HG03060 (cell line): ENCODE measurements around the gene MSH3.
"Not testable (repeated sequence)": the region's sequence is repeated elsewhere in the genome, so short reads cannot be mapped to it uniquely, and the experiment has no call there.

Experiments used
- ATAC-seq: cut with Tn5 transposase; IDR thresholded peaks from one replicate; pipeline ENCODE4 v1.9.1; 2021; ENCODE audit warnings: low read depth, moderate number of reproducible peaks; ENCODE audit not compliant: unreplicated experiment

Gene MSH3

DNA sequence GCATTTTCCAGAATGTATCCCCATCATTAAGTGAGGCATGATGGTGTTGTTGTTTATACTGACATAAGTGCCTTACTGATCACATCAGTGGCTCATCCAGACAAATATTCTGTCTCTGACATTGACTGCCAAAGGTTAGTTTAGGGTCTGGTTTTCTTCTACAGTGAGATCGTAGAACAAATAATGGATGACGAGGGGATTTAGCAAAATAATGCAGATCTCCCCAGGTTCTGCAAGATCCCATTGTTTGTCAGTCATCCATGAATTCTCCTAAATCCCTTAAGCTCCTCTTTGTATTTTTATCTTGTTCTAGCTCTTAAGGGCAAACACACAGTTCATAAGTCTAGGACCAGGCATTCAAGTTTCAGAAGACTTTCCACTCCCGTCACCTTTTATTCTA, 93.5 kb downstream of the MSH3 start:
- no peak for ATAC-seq

DNA sequence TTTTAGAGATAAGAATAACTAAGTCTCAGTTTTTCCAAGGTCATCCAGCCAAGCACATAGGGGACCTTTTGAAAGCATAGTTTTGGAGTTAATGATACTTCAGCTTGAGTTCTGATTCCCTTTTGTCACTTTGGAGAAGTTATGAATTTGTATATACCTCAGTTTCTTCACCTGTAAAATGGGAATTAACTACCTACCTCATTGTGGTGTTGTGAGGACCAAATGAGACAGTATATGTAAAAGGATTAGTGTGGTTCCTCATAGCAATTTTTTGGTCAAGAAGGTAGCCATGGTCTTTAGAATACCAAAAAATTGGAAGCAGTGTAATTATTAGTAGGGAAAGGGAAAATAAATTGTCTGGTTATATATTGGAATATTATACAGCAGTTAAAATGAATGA, 98.0 kb downstream of the MSH3 start:
- ATAC-seq: no peak

DNA sequence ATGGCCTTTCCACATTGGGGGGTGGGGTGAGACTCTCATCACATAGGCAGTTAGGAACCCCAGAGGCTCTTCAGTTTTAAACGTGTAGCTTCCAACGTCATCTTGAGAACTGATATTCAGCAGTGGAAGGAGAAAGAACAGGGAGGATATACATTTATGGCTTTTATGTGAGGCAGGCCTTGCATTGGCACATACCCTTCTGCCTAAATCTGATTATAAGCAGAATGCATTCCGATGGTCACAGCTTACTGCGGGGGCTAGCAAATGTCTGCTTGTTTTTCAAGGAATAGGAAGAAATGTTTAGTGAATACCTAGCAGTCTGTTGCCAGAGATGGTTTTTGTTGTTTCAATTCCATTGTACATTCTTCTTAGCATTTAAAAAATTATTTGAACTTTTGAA, 99.3 kb downstream of the MSH3 start:
- no peak for ATAC-seq

DNA sequence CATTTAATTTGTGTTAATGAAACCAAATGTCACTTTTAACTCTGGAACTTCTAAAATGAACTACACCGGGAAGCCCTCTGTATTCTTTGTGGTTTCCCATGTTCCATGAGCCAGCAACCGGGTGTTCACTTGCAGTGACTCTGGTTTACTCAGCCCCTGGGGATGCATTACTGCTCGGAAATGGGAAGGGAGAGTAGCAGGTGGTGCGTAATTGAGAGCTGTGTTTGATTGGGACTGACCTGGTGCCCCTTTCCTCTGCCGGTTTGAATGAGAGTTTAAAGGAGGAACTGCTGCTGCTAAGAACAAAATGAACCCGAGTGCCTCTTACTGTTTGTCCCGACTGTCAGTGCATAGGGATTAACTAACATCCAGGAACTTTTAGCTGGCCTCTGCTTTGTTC, 100.4 kb downstream of the MSH3 start:
- ATAC-seq: no peak

DNA sequence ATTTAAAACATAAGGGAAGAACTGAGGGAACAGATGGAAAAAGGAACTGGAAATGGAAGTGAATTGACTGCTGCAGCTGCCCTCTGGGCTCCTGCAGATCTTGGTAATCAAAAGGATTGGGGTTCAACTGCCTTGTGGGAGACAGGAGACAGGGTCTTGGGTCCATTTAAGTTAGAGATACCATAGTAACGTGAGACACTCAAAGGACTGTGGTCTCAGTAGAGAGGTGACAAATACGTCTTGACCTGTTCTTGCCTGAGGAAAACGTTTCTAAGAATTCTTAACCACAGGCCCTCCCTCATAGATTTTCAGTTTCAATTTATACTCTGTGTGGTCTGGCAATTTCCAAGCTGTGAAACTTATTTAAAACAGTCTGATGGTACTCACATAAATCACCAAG, 101.2 kb downstream of the MSH3 start:
- peak; percentile 92 for ATAC-seq

DNA sequence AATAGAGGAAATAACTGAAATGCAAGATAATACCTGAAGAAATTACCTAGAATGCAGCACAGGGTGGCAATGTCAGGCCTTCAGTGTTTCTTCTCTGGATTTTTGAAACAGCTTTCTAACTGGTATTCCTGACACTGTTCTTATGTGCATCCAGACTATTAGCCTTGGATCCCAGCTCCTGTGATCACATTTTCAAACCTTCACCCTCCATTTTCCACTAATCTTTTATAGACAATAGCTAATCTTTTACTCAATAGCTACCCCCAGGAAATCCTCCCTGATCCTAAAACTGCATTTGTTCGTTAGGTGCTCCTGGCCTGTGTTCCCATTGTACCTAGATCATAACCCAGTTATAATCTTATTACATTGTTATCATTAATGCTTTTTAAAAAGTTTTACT, 101.8 kb downstream of the MSH3 start:
- no peak for ATAC-seq

DNA sequence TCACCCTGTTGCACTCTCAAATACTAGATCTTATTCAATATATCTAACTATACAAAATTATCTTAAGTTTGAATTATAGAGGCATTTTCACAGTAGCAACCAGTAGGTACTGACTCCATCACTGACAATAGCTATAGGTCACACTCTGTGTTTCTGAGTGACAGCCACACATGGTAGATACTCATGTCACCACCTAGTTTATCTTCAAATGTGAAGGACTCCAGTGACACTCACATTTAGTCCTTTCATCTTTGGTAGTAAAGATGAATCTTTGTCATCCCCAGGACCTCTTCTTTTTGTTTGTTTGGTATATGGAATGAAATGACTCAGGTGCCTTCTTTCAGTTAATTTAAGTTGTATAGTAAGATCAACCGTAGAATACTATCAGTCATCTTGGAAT, 102.8 kb downstream of the MSH3 start:
- no peak for ATAC-seq

DNA sequence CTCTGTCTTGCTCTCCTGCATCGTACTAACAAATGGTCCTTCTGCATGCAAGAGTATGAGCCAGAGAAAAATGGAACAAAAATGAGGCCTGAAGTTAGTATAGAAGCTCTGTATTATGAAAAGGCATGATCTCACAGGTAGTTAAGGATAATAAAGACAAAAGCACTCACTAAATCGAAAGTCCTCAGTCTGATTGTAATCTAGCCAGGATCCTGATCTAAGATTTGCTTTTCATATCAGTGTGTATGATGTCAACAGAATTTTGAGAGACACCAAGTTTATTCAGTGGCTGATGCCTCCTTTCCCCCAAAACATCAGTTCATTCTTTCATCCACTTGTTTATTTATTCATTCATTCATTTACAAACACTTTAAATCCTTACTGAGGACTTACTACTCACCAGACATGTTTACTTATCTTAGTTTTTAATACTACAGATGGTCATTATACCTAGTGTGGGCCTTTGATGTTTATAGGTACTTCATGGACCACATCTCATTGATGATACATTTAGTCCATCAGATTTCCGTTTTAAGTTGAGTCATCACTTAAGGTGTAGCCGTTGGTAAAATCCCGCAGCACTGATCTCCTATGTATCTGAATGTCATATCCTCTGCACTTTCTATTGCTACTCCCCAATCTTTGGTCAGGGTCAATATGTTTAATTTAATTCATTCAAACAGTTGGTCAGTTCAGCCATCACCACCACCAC, 105.6 kb downstream of the MSH3 start:
- ATAC-seq: no peak

DNA sequence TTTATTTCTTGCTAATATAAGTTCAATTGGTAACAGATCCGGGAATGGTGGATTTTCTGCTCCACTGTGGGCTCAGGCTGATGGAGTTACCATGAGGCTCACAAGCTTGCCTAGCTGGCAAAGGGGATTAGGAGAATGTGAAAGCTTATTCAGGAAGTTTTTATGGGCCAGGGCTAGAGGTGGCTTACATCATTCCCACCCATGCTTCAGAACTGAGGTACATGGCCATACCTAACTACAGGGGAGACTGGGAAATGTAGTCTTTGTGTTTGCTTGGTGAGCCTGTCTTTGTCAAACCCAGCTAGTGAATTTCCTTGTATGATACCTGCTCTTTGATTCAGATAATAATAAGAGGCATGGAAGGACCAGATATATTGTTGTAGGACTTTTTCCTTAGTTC, 106.2 kb downstream of the MSH3 start:
- no peak for ATAC-seq

DNA sequence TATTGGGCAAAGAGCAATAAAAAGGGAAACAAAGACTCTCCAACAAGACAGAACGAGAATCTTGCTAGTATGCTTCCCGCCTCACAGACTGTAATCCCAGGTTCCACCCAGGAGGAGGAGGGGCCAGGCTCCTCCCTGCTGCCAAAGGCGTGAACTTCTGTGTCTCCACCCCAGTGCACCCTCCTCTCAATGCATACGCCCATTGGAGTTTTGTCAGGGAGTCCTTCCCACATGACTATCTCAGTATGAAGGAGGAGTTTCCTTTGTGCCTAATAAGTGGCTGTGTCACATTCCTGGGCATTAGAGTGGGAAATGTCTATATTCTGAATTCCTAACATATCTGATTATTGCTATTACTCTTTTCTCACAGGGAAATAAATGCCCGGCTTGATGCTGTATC, 106.7 kb downstream of the MSH3 start:
- no peak for ATAC-seq

DNA sequence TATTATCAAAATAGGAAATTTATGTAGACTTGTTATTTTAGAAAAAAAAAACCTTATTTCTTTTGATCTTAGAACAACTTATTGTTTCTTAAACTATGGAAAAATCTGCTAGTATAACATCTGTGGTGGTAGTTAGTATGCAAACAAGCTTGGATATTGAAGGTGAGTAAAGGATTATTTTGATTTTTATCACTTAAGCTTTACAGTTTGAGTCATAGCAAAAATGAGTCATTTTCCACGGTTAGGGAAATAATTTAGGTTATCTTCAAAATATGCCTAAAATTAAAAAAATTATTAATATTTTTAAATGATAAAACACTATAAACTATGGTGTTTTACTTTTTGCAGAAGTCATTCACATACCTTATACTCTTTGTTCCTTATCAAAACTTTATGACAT, 107.5 kb downstream of the MSH3 start:
- no peak for ATAC-seq

DNA sequence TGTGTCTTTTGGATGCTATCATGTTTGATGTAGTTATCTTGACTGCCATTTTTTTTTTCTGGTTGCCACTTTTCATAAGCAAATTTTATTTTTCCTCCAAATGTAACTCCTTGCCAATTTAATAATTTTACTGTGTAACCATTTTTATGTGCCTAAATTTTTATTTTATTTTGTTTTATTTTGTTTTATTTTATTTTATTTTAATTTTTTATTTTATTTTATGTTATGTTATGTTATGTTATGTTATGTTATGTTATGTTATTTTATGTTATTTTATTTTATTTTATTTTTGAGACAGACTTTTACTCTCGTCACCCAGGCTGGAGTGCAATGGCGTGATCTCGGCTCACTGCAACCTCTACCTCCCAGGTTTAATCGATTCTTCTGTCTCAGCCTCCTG, 108.1 kb downstream of the MSH3 start:
- ATAC-seq: no peak

DNA sequence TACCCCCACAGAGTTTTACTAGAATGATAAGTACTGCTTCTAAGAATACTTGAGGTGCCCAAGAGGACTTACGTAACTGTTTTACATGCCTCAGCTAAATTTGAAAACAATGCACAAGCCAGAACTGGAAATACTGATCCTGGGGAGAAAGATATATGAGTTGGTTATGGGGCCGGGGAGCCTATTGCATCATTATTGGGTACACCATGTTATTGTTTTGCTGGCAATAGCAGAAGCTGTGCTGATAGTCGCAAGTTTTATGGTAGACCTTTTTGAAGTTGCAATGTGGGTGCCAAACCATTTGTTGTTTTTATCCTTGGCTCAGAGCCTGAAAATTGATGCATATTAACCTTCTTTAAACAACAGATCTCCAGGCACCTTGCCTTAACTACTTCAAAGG, 108.8 kb downstream of the MSH3 start:
- ATAC-seq: no peak

DNA sequence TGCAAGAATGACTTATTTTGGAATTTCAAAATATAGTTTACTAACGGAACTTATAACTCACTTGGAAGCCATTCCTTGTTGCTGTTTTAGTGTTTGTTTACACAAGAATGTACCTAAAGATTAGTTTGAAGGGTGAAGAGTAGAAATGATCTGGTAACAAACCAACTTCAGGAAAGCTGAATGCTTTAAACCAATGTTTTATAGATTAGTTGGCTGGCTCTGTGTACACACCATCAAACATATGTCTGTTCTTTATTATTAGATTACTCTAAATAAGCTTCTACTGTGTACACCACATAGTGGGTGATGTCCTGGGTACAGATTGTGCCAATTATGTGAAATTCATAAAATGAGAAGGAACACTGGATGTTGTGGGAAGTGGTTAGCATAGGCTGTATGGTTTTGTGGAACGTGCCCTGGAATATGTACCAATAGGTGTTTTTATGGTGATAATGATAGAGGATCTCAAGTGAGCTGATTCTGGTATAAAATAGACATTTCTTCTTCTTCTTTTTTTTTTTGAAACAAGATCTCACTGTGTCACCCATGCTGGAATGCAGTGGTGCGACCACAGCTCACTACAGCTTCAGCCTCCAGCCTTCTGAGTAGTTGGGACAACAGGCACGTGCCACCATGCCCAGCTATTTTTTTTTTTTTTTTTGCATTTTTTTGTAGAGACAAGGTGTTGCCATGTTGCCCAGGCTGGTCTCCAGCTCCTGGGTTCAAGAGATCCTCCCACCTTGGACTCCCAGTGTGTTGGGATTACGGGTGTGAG, 109.6 kb downstream of the MSH3 start:
- ATAC-seq: no peak

DNA sequence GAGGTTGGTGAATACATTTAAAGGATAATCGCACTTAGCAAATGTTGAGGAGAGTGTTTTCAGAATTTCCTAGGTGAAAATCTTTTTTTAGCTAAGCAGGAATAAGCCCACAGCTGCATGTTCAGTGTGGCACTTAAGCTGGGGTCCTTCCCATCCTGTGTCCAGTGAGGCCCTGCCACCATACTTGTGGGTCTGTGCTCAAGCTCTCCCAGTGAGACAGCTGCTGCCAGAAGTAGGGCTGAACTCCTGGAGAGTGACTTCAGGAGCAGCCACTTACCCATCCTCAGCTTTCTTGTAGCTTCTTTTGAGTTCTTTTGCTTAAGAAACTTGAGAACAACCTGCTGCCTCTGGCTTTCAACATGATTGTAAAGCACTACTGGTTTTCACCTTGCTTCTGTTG, 110.3 kb downstream of the MSH3 start:
- ATAC-seq: no peak

DNA sequence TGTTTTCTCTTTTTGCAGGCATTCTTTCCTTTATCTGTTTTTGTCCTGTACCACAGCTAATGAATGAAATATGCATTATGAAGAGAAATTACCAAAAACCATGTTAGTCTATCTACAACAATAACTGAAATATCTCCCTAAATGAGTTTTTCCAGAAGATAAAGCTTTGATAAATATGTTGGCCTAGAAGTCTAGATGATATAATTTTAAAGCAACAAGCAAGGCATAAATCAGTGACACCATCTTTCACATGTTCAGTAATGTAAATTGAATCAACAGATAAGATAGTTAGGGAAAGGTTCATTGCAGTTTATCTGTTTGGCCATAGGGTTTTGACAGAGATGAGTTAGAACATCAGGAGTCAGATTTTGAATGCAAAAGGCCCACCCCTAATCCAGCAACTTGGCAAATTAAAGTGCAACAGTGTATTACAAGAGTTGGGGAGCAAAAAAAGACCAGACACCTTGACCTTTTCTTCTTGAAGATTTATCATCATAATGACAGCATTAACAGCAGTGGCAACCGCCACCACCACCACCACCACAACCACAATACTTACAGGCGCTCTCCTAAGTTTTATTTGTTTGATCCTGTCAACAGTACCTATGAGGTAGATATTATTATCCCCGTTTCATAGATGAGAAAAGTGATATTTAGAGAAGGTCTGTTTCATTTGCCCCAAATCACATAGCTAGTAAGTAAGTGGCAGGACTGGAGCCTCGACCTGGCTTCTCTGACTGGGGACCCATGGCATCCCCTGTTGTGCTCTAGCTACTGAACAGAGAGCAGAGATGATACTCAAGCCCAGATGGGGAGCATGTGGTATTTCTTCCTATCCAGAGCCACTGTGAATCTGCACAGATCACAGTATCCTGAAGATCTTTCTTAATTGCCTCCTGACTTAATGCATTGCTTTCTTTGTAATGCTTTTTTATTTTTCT, 123.2 kb downstream of the MSH3 start:
- ATAC-seq: no peak

DNA sequence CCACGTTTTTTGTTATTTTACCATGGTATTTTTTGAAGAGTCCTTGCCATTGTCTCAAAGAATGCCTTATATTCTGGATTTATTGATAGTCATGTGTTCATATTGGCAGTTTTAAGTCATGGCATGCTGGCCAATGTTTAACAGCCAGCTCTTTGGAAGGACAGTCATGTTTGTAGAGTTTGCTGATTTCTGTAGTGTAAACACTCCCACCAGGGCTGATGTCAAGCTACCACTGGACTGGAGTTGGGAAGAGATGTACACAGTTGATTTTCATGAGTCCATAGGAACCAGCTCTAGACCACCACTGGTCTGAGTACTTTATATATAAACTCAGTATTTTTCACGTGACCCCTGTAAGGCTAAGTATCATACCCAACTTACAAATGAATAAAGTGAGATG, 125.6 kb downstream of the MSH3 start:
- no peak for ATAC-seq

DNA sequence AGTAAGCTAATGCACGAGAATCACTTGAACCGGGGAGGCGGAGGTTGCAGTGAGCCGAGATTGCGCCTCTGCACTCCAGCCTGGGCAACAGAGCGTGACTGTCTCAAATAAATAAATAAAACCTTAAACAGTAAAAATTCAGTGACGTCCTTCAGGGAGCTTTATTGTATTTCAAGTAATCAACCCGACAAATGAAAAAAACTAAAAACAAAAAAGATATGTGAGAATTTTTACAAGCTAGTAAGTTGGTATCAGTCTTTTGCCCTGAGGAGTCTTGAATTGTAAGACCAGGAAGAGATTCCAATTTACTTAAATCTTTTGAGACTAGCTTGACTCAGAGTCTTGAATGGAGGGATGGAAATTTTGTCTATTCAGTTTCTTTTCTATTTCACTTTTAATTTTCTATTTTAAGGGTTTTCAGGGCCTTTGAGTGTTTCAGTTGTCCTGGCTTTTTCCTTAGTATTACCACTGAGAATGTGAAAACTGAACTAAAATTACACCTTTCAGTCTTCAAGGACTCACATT, 126.4 kb downstream of the MSH3 start:
- ATAC-seq: no peak

DNA sequence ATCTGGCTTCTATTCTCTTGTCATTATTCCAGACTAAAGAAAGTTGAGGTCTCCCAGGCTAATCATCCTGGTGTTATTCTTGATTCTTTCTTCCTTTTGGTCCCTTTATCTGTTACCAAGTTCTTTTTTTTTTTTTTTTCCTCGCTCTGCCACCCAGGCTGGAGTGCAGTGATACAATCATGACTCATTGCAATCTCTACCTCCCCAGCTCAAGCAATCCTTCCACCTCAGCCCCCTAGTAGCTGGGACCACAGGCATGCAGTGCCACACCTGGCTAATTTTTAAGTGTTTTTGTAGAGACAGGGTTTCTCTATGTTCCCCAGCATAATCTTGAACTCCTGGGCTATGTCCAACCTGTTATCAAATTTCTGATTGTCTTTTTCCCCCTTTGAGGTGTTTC, 126.9 kb downstream of the MSH3 start:
- no peak for ATAC-seq

DNA sequence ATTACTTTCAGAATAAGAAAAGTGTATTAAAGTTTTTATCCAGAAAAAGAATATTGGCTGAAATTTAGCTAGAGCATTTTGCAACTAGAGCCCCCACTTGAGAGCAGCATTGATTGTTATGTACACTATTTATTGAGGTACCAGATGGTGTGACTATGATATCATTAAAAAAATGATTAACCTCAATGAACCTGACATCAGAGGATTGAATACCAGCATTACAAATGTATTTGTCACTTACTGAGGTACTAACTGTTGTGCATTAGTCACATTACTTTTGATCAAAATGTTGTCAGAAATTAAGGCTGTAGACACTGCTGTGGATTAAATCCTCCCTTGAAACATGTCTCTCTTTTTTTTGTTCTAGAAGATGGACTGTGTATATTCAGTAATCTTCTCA, 128.2 kb downstream of the MSH3 start:
- ATAC-seq: no peak

DNA sequence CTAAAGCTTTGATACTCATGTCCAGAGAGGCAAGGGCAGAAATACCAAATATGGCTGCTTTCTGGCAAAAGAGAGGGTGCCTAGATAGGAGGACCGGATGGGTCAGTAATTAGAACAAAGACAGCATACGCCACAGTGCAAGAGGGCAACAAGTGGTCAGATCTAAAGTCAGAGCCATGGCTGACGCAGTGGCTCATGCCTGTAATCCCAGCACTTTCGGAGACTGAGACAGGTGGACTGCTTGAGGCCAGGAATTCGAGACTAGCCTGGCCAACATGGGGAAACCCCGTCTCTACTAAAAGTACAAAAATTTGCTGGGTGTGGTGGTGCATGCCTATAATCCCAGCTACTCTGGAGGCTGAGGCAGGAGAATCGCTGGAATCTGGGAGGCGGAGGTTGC, 129.3 kb downstream of the MSH3 start:
- ATAC-seq: not testable (repeated sequence)
